K562 (cell line): ENCODE measurements around the gene PLEKHA6. TPM values are rescaled to one million over a fixed set of nuclear protein-coding genes. Genes with fewer than 3 reads are reported as not detected.

ENCODE experiments used
- CC2D1A ChIP-seq: fragments of 450-650 bp; IDR thresholded peaks from 2 replicates; pipeline ENCODE4 v1.6.1; 2017; ENCODE audit warnings: mild to moderate bottlenecking
- CEBPB ChIP-seq: fragments of 450-650 bp; IDR thresholded peaks from 2 replicates; pipeline ENCODE4 v1.6.1; 2016; ENCODE audit warnings: missing genetic modification characterization, missing compliant biosample characterization
- EHMT2 ChIP-seq: fragments of 450-650 bp; IDR thresholded peaks from 2 replicates; pipeline ENCODE4 v1.6.1; 2018; ENCODE audit warnings: antibody characterized with exemption
- ERF ChIP-seq: fragments of 450-650 bp; formaldehyde crosslinking; IDR thresholded peaks from 2 replicates; pipeline ENCODE4 v1.4.0; 2020; ENCODE audit warnings: mild to moderate bottlenecking, mixed read lengths
- HNRNPUL1 ChIP-seq: fragments of 200-400 bp; formaldehyde crosslinking; IDR thresholded peaks from 2 replicates; pipeline ENCODE4 v1.6.1; 2017; ENCODE audit warnings: low read length
- MECOM ChIP-seq: fragments of 250-450 bp; sonication (Bioruptor Pico); IDR thresholded peaks from 2 replicates; pipeline ENCODE4 v1.8.0; 2022; ENCODE audit warnings: inconsistent platforms
- MYNN ChIP-seq, 2 experiments: sonication (generic); formaldehyde crosslinking in 1 of 2; IDR thresholded peaks; 2 replicates each; pipeline versions ENCODE4 v1.5.0 to v1.6.1; 2016 to 2020; ENCODE audit warnings: antibody characterized with exemption in 1 of 2, missing genetic modification reagents in 1 of 2
- PHTF2 ChIP-seq: fragments of 250-450 bp; sonication (Bioruptor Pico); IDR thresholded peaks from 2 replicates; pipeline ENCODE4 v1.5.0; 2021; ENCODE audit warnings: mild to moderate bottlenecking
- POLR2G ChIP-seq: fragments of 200-400 bp; formaldehyde crosslinking; IDR thresholded peaks from 2 replicates; pipeline ENCODE4 v1.6.1; 2017; ENCODE audit warnings: low read depth, mild to moderate bottlenecking, antibody characterized with exemption, low read length, moderate library complexity
- PRPF4 ChIP-seq: fragments of 200-400 bp; formaldehyde crosslinking; IDR thresholded peaks from one replicate; pipeline ENCODE4 v1.6.1; 2017; ENCODE audit warnings: low read length, low read depth, mild to moderate bottlenecking; ENCODE audit not compliant: insufficient read depth, poor library complexity, severe bottlenecking
- RFX7 ChIP-seq: fragments of 250-450 bp; sonication (Bioruptor Pico); IDR thresholded peaks from 2 replicates; pipeline ENCODE4 v1.5.1; 2021; ENCODE audit warnings: mild to moderate bottlenecking
- SETDB1 ChIP-seq: IDR thresholded peaks from one replicate; pipeline ENCODE4 v1.6.1; 2012; ENCODE audit warnings: low read length, control low read depth, inconsistent platforms
- SRSF7 ChIP-seq: fragments of 200-400 bp; formaldehyde crosslinking; optimal IDR thresholded peaks from 2 replicates; pipeline ENCODE3; 2017; ENCODE audit warnings: mild to moderate bottlenecking, low read depth, low read length
- ZEB2 ChIP-seq: fragments of 450-650 bp; IDR thresholded peaks from 2 replicates; pipeline ENCODE4 v1.6.1; 2016
- ZNF232 ChIP-seq: sonication (generic); formaldehyde crosslinking; IDR thresholded peaks from 2 replicates; pipeline ENCODE4 v1.8.0; 2022; ENCODE audit warnings: mild to moderate bottlenecking, missing genetic modification reagents
- ZNF583 ChIP-seq: fragments of 250-450 bp; sonication (Bioruptor Pico); IDR thresholded peaks from 2 replicates; pipeline ENCODE4 v1.4.0; 2020
- ZNF717 ChIP-seq: fragments of 250-450 bp; sonication (Bioruptor Pico); IDR thresholded peaks from 2 replicates; pipeline ENCODE4 v1.5.0; 2021
- polyA plus RNA-seq, 8 experiments: library from polyadenylated mRNA; depleted of rRNA in 4 of 8; stranded (reverse) in 5 of 8; unstranded in 3 of 8; fragments of >200 nt; fragmentation: Nextera tagmentation in 2 of 8; fragmentation: Illumina TruSeq in 1 of 8; extraction: Ambion mirVana in 2 of 8; extraction: Trizol in 1 of 8; gene quantifications; 2 replicates each; pipeline versions ENCODE4 v1.2.1 to v1.2.3, GENCODE V29; 2011 to 2014; ENCODE audit warnings: inconsistent platforms in 1 of 8, missing spikeins in 1 of 8
- total RNA-seq, 7 experiments: library from RNA; depleted of rRNA in 6 of 7; stranded (reverse); fragments of >200 nt in 6 of 7; fragmentation: Illumina TruSeq in 2 of 7; extraction: Trizol in 2 of 7; gene quantifications; 2 replicates each; pipeline versions ENCODE4 v1.2.1 to v1.2.3, GENCODE V29; 2011 to 2021; ENCODE audit warnings: low replicate concordance in 1 of 7
- TF ChIP-seq, protein P1 (sequence below): fragments of 250-450 bp; sonication (Bioruptor Pico); IDR thresholded peaks from 2 replicates; pipeline ENCODE4 v1.4.0; 2020; ENCODE audit warnings: mild to moderate bottlenecking, moderate library complexity, borderline replicate concordance
- TF ChIP-seq, protein P2 (sequence below): sonication (generic); formaldehyde crosslinking; IDR thresholded peaks from 2 replicates; pipeline ENCODE4 v1.5.0; 2020; ENCODE audit warnings: missing genetic modification reagents
- TF ChIP-seq, protein P3 (sequence below): sonication (generic); IDR thresholded peaks from 2 replicates; pipeline ENCODE4 v1.6.1; 2016
- TF ChIP-seq, protein P4 (sequence below): fragments of 450-650 bp; formaldehyde crosslinking; IDR thresholded peaks from 2 replicates; pipeline ENCODE4 v1.4.0; 2020; ENCODE audit warnings: mild to moderate bottlenecking, moderate library complexity
- TF ChIP-seq, protein P5 (sequence below): fragments of 250-450 bp; sonication (Bioruptor Pico); IDR thresholded peaks from 2 replicates; pipeline ENCODE4 v1.5.0; 2022; ENCODE audit warnings: mild to moderate bottlenecking

The PLEKHA6 gene
- total and polyA plus RNA-seq, 9 of the 15 experiments (the other 6 are each of a cell fraction or from before 2014, with no cell fraction given) = under 0.01 to 0.33 (median 0.01) TPM; not detected in 4

DNA sequence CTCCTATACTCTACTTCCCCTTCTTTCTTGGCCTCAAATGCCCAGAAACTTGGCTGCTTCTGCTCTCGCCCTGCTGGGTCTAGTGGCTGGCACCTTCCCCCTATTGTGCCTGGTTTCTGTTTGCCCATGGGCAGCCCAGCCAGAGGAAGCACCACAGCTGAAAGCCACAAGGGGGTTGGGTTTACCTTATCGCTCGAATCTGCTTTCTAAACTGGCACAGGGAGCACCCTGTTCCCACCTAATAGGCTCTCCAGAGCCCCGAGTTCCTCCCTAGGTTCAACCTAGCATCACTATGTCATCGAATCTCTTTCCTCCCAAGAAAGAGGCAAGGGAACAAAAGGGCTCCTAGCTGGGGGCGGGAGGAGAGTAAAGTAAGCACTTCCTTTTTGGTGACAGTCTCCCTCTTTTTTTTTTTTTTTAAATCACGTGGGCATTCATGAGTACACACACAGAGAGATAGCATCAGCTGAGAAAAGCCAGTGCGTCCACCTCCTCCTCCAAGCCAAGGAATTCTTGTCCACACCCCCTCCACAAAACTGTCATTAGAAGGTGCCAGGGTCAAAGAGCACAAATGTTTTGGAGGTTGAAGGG lies 72.8 kb downstream of the PLEKHA6 start (continued):
- TF ChIP-seq, protein P1, sequence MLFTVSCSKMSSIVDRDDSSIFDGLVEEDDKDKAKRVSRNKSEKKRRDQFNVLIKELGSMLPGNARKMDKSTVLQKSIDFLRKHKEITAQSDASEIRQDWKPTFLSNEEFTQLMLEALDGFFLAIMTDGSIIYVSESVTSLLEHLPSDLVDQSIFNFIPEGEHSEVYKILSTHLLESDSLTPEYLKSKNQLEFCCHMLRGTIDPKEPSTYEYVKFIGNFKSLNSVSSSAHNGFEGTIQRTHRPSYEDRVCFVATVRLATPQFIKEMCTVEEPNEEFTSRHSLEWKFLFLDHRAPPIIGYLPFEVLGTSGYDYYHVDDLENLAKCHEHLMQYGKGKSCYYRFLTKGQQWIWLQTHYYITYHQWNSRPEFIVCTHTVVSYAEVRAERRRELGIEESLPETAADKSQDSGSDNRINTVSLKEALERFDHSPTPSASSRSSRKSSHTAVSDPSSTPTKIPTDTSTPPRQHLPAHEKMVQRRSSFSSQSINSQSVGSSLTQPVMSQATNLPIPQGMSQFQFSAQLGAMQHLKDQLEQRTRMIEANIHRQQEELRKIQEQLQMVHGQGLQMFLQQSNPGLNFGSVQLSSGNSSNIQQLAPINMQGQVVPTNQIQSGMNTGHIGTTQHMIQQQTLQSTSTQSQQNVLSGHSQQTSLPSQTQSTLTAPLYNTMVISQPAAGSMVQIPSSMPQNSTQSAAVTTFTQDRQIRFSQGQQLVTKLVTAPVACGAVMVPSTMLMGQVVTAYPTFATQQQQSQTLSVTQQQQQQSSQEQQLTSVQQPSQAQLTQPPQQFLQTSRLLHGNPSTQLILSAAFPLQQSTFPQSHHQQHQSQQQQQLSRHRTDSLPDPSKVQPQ (CRISPR knock-in tag) = no peak
- TF ChIP-seq RFX7 (CRISPR knock-in tag) (no peak), ZNF583 (CRISPR knock-in tag) (no peak), ZNF232 (CRISPR knock-in tag) (no peak), ZEB2 (no peak), ZNF717 (CRISPR knock-in tag) (no peak), PRPF4 (no peak), SRSF7 (no peak), ERF (CRISPR knock-in tag) (no peak), PHTF2 (CRISPR knock-in tag) (no peak), EHMT2 (no peak), POLR2G (no peak), CC2D1A (no peak), MYNN (IDR thresholded peaks at IDR 0.05) (no peak), MYNN (CRISPR knock-in tag; IDR thresholded peaks at IDR 0.05) (no peak), MECOM (CRISPR knock-in tag) (no peak), SETDB1 (no peak), CEBPB (tag) (no peak), HNRNPUL1 (no peak)
- TF ChIP-seq, protein P2, sequence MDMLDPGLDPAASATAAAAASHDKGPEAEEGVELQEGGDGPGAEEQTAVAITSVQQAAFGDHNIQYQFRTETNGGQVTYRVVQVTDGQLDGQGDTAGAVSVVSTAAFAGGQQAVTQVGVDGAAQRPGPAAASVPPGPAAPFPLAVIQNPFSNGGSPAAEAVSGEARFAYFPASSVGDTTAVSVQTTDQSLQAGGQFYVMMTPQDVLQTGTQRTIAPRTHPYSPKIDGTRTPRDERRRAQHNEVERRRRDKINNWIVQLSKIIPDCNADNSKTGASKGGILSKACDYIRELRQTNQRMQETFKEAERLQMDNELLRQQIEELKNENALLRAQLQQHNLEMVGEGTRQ = peak; percentile 75
- TF ChIP-seq, protein P3, sequence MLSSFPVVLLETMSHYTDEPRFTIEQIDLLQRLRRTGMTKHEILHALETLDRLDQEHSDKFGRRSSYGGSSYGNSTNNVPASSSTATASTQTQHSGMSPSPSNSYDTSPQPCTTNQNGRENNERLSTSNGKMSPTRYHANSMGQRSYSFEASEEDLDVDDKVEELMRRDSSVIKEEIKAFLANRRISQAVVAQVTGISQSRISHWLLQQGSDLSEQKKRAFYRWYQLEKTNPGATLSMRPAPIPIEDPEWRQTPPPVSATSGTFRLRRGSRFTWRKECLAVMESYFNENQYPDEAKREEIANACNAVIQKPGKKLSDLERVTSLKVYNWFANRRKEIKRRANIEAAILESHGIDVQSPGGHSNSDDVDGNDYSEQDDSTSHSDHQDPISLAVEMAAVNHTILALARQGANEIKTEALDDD = no peak
- TF ChIP-seq, protein P4, sequence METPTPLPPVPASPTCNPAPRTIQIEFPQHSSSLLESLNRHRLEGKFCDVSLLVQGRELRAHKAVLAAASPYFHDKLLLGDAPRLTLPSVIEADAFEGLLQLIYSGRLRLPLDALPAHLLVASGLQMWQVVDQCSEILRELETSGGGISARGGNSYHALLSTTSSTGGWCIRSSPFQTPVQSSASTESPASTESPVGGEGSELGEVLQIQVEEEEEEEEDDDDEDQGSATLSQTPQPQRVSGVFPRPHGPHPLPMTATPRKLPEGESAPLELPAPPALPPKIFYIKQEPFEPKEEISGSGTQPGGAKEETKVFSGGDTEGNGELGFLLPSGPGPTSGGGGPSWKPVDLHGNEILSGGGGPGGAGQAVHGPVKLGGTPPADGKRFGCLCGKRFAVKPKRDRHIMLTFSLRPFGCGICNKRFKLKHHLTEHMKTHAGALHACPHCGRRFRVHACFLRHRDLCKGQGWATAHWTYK (CRISPR knock-in tag) = no peak
- TF ChIP-seq, protein P5, sequence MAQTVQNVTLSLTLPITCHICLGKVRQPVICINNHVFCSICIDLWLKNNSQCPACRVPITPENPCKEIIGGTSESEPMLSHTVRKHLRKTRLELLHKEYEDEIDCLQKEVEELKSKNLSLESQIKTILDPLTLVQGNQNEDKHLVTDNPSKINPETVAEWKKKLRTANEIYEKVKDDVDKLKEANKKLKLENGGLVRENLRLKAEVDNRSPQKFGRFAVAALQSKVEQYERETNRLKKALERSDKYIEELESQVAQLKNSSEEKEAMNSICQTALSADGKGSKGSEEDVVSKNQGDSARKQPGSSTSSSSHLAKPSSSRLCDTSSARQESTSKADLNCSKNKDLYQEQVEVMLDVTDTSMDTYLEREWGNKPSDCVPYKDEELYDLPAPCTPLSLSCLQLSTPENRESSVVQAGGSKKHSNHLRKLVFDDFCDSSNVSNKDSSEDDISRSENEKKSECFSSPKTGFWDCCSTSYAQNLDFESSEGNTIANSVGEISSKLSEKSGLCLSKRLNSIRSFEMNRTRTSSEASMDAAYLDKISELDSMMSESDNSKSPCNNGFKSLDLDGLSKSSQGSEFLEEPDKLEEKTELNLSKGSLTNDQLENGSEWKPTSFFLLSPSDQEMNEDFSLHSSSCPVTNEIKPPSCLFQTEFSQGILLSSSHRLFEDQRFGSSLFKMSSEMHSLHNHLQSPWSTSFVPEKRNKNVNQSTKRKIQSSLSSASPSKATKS (CRISPR knock-in tag) = no peak
